Measurements from ENCODE around the gene SMIM9.

The SMIM9 gene

DNA sequence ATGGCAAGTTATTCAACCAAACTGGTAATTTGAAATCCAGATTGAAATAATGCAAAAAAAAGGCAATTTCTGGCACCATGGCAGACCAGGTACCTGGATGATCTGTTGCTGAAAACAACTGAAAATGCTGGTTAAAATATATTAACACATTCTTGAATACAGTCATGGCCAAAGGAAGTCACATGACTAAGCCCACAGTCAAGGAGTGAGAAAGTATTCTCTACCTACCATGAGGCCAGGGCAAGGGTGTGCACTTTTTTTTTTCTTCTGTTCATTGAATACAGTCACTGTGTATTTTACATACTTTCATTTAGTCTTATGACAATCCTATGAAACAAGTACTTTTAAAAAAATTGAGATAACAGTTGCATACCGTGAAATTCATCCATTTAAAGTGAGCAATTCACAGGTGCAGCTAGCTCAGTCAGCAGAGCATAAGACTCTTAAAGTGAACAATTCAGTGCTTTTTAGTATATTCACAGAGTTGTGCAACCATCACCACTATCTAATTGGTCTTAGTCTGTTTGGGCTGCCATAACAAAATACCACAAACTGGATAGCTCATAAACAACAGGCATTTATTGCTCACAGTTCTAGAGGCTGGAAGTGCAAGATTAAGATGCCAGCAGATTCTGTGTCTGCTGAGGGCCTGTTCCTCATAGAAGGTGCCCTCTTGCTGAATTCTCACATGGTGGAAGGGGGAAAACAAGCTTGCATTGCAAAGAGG, 24.4 kb downstream of the SMIM9 start:
- WGBS, 2 donors (ENCODE audit: extremely low coverage in 2 of 2, insufficient read length in 2 of 2, insufficient replicate concordance in 1 of 2), result no CpG with 5 or more reads among the region's 1 CpG
- H3K14ac ChIP-seq (ENCODE audit: low read length), result no peak overlapping the region
- peaks cover 0 to 76% (median 7%) of the 10 kb centered on the region in 3 experiments for H3K27me3 ChIP-seq (ENCODE audit: control insufficient read depth in 3 of 3, insufficient read depth in 3 of 3, low read depth in 1 of 3, low read length in 3 of 3)
- H2BK12ac ChIP-seq (ENCODE audit: low read length), result no peak overlapping the region
- no peaks in the 10 kb centered on the region for H3K36me3 ChIP-seq (replicated peaks in 1 of 2; ENCODE audit: control insufficient read depth in 2 of 2, insufficient read depth in 2 of 2, low read length in 2 of 2)
- H4K91ac ChIP-seq (ENCODE audit: low read depth, low read length, poor library complexity), result no peak overlapping the region
- no peak overlapping the region for H2BK15ac ChIP-seq (ENCODE audit: low read length)
- no peak overlapping the region for H2AK5ac ChIP-seq (ENCODE audit: low read depth, low read length)
- no peak overlapping the region for H3K9ac ChIP-seq (ENCODE audit: low read depth, low read length, poor library complexity)
- no peak overlapping the region for H3K4me2 ChIP-seq (ENCODE audit: insufficient read depth, low read length, poor library complexity, severe bottlenecking)
- no peaks in the 10 kb centered on the region for H3K4me1 ChIP-seq (ENCODE audit: control insufficient read depth in 2 of 2, insufficient read depth in 1 of 2, low read depth in 1 of 2, low read length in 2 of 2)
- H3K4me3 ChIP-seq (ENCODE audit: low read length in 2 of 2), result no peak overlapping the region
- H3K18ac ChIP-seq (ENCODE audit: low read length), result no peak overlapping the region
- no peak overlapping the region for H4K8ac ChIP-seq (ENCODE audit: low read depth, low read length)
- no peak overlapping the region for H3K4ac ChIP-seq (ENCODE audit: low read length)
- DNase-seq (ENCODE audit: low spot score), result no peak
- no peak overlapping the region for H3K27ac ChIP-seq (replicated peaks; ENCODE audit: low read length)
- no peak overlapping the region for H2BK5ac ChIP-seq (ENCODE audit: low read length)
- H3K23ac ChIP-seq (ENCODE audit: low read depth, low read length, poor library complexity), result no peak overlapping the region
- no peak overlapping the region for H2BK120ac ChIP-seq (ENCODE audit: low read depth, low read length)
- H3K9me3 ChIP-seq (replicated peaks in 1 of 2; ENCODE audit: control insufficient read depth in 2 of 2, insufficient read depth in 1 of 2, low read depth in 1 of 2, low read length in 2 of 2), result peaks cover 0 to 19% of the 10 kb centered on the region in 2 donors
- H2AFZ ChIP-seq (ENCODE audit: low read length), result no peak overlapping the region
- H3K79me1 ChIP-seq (ENCODE audit: low read depth, low read length), result no peaks in the 10 kb centered on the region

- no CpG with 5 or more reads among the region's 5 CpGs for WGBS, 2 donors (ENCODE audit: extremely low coverage in 2 of 2, insufficient read length in 2 of 2, insufficient replicate concordance in 1 of 2)
- Histone ChIP-seq H3K4me3 (ENCODE audit: low read length in 2 of 2) (no peak overlapping the region), H3K27me3 (ENCODE audit: control insufficient read depth in 3 of 3, insufficient read depth in 3 of 3, low read depth in 1 of 3, low read length in 3 of 3) (peaks cover 0 to 83% (median 33%) of the 10 kb centered on the region in 3 experiments), H3K4me1 (ENCODE audit: control insufficient read depth in 2 of 2, insufficient read depth in 1 of 2, low read depth in 1 of 2, low read length in 2 of 2) (no peaks in the 10 kb centered on the region), H2AK5ac (ENCODE audit: low read depth, low read length) (no peak overlapping the region), H4K91ac (ENCODE audit: low read depth, low read length, poor library complexity) (no peak overlapping the region), H3K4me2 (ENCODE audit: insufficient read depth, low read length, poor library complexity, severe bottlenecking) (no peak overlapping the region), H3K4ac (ENCODE audit: low read length) (no peak overlapping the region), H3K14ac (ENCODE audit: low read length) (no peak overlapping the region), H2BK12ac (ENCODE audit: low read length) (no peak overlapping the region), H3K23ac (ENCODE audit: low read depth, low read length, poor library complexity) (no peak overlapping the region), H3K9ac (ENCODE audit: low read depth, low read length, poor library complexity) (no peak overlapping the region), H3K79me1 (ENCODE audit: low read depth, low read length) (no peaks in the 10 kb centered on the region), H3K18ac (ENCODE audit: low read length) (no peak overlapping the region), H2BK5ac (ENCODE audit: low read length) (no peak overlapping the region), H2BK120ac (ENCODE audit: low read depth, low read length) (no peak overlapping the region), H3K9me3 (replicated peaks in 1 of 2; ENCODE audit: control insufficient read depth in 2 of 2, insufficient read depth in 1 of 2, low read depth in 1 of 2, low read length in 2 of 2) (peaks cover 0 to 19% of the 10 kb centered on the region in 2 donors), H3K27ac (replicated peaks; ENCODE audit: low read length) (no peak overlapping the region), H2AFZ (ENCODE audit: low read length) (no peak overlapping the region), H2BK15ac (ENCODE audit: low read length) (no peak overlapping the region), H4K8ac (ENCODE audit: low read depth, low read length) (no peak overlapping the region), H3K36me3 (replicated peaks in 1 of 2; ENCODE audit: control insufficient read depth in 2 of 2, insufficient read depth in 2 of 2, low read length in 2 of 2) (no peaks in the 10 kb centered on the region)
- no peak for DNase-seq (ENCODE audit: low spot score)
Measured at GRCh38 chrX:154806837-154807501, 27.5 kb downstream of the SMIM9 start.

DNA sequence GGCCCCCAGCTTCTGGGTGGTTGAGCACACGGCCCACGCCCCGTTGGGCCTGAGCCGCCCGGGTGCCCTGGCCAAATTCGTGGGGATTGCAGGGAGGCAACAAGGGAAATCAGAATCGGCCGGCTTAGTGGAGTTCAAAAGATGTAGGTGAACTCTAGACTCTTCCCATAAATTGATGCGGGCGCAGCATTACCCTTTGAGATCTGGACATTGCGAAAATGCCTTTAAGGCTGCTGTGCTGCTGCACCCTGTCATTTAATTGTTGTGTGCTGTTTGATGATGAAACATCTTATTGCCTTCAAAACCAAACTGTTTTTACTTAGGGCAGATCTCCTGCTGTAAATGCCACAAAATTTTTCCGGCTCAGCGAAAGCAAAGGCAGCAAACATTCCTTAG, 28.8 kb downstream of the SMIM9 start:
- no CpG with 5 or more reads among the region's 13 CpGs for WGBS, 2 donors (ENCODE audit: extremely low coverage in 2 of 2, insufficient read length in 2 of 2, insufficient replicate concordance in 1 of 2)
- Histone ChIP-seq H3K4me1 (ENCODE audit: control insufficient read depth in 2 of 2, insufficient read depth in 1 of 2, low read depth in 1 of 2, low read length in 2 of 2) (no peaks in the 10 kb centered on the region), H3K14ac (ENCODE audit: low read length) (no peak overlapping the region), H3K4me2 (ENCODE audit: insufficient read depth, low read length, poor library complexity, severe bottlenecking) (peak overlapping the region; percentile 77), H3K36me3 (replicated peaks in 1 of 2; ENCODE audit: control insufficient read depth in 2 of 2, insufficient read depth in 2 of 2, low read length in 2 of 2) (no peaks in the 10 kb centered on the region), H3K4ac (ENCODE audit: low read length) (no peak overlapping the region), H4K8ac (ENCODE audit: low read depth, low read length) (no peak overlapping the region), H3K18ac (ENCODE audit: low read length) (no peak overlapping the region), H3K9me3 (replicated peaks in 1 of 2; ENCODE audit: control insufficient read depth in 2 of 2, insufficient read depth in 1 of 2, low read depth in 1 of 2, low read length in 2 of 2) (peaks cover 0 to 19% of the 10 kb centered on the region in 2 donors), H2BK15ac (ENCODE audit: low read length) (no peak overlapping the region), H2BK5ac (ENCODE audit: low read length) (no peak overlapping the region), H3K4me3 (ENCODE audit: low read length in 2 of 2) (peak overlapping the region; percentile 39 to 53), H3K23ac (ENCODE audit: low read depth, low read length, poor library complexity) (no peak overlapping the region), H2BK12ac (ENCODE audit: low read length) (no peak overlapping the region), H3K27ac (replicated peaks; ENCODE audit: low read length) (no peak overlapping the region), H2AFZ (ENCODE audit: low read length) (peak overlapping the region; percentile 74), H3K27me3 (ENCODE audit: control insufficient read depth in 3 of 3, insufficient read depth in 3 of 3, low read depth in 1 of 3, low read length in 3 of 3) (peaks cover 0 to 81% (median 42%) of the 10 kb centered on the region in 3 experiments), H2BK120ac (ENCODE audit: low read depth, low read length) (no peak overlapping the region), H2AK5ac (ENCODE audit: low read depth, low read length) (no peak overlapping the region), H3K79me1 (ENCODE audit: low read depth, low read length) (no peaks in the 10 kb centered on the region), H3K9ac (ENCODE audit: low read depth, low read length, poor library complexity) (no peak overlapping the region), H4K91ac (ENCODE audit: low read depth, low read length, poor library complexity) (no peak overlapping the region)
- no peak for DNase-seq (ENCODE audit: low spot score)

DNA sequence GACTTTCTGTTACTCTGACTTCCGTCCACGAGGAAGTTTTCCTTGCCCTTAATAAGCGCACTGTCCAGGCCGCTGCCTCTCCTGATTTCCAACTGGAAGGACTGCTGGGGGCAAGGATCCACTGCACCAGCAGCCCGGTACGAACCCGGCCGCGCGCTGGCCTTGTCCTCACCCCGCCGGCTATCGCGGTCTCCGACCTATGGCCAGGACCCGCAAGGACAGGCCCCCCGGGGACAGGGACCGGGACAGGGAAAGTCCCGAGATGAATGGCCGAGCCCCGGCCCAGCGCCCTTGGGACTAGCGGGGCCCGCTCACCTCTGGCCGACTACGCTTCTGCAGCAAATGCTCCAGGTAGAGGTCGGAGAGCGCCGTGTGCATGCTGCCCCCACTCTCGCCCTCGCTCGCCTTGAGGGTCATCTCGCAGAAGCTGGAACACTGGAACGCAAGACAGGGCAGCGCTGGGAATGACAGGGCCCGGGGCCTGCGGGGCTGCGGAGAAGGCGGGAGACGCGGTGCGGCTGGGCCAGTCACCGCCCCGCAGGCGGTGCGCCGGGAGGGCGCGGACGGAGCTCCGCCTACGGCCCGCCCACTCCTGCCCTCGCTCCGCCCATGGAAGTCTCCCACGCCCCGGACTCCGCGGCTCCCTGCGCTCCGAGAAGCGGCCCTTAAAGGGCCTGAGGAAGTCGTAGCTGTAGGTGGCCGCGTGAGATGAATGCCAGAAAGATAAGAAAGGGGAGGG, 29.3 kb downstream of the SMIM9 start, which contains the start of gene MPP1:
Gene MPP1 (minus strand): TSS at position 529 of the 739 bp plus-strand sequence. CDS start 112 bp downstream, at position 417.
- Histone ChIP-seq H3K23ac (ENCODE audit: low read depth, low read length, poor library complexity) (no peak within 1 kb of the TSS), H3K4me3 (ENCODE audit: low read length in 2 of 2) (peak within 1 kb of the TSS; percentile 39 to 76), H3K14ac (ENCODE audit: low read length) (peak within 1 kb of the TSS; percentile 63), H3K36me3 (replicated peaks in 1 of 2; ENCODE audit: control insufficient read depth in 2 of 2, insufficient read depth in 2 of 2, low read length in 2 of 2) (no peaks in the 10 kb centered on the region), H2AK5ac (ENCODE audit: low read depth, low read length) (no peak within 1 kb of the TSS), H3K18ac (ENCODE audit: low read length) (peak within 1 kb of the TSS; percentile 38), H4K8ac (ENCODE audit: low read depth, low read length) (no peak within 1 kb of the TSS), H3K4me1 (ENCODE audit: control insufficient read depth in 2 of 2, insufficient read depth in 1 of 2, low read depth in 1 of 2, low read length in 2 of 2) (peaks cover 3 to 4% of the 10 kb centered on the region in 2 donors), H2BK12ac (ENCODE audit: low read length) (no peak within 1 kb of the TSS), H3K4ac (ENCODE audit: low read length) (no peak within 1 kb of the TSS), H3K27ac (replicated peaks; ENCODE audit: low read length) (no peak within 1 kb of the TSS), H3K9ac (ENCODE audit: low read depth, low read length, poor library complexity) (peak within 1 kb of the TSS; percentile 50), H3K9me3 (replicated peaks in 1 of 2; ENCODE audit: control insufficient read depth in 2 of 2, insufficient read depth in 1 of 2, low read depth in 1 of 2, low read length in 2 of 2) (peaks cover 0 to 19% of the 10 kb centered on the region in 2 donors), H3K27me3 (ENCODE audit: control insufficient read depth in 3 of 3, insufficient read depth in 3 of 3, low read depth in 1 of 3, low read length in 3 of 3) (peaks cover 0 to 81% (median 44%) of the 10 kb centered on the region in 3 experiments), H2BK15ac (ENCODE audit: low read length) (no peak within 1 kb of the TSS), H3K4me2 (ENCODE audit: insufficient read depth, low read length, poor library complexity, severe bottlenecking) (peak within 1 kb of the TSS; percentile 77), H2BK5ac (ENCODE audit: low read length) (no peak within 1 kb of the TSS), H3K79me1 (ENCODE audit: low read depth, low read length) (no peaks in the 10 kb centered on the region), H2BK120ac (ENCODE audit: low read depth, low read length) (no peak within 1 kb of the TSS), H4K91ac (ENCODE audit: low read depth, low read length, poor library complexity) (no peak within 1 kb of the TSS), H2AFZ (ENCODE audit: low read length) (peak within 1 kb of the TSS; percentile 74)
- DNase-seq (ENCODE audit: low spot score), result peak; percentile 53
- WGBS, 2 donors (ENCODE audit: extremely low coverage in 2 of 2, insufficient read length in 2 of 2, insufficient replicate concordance in 1 of 2), result no CpG with 5 or more reads among the region's 65 CpGs

Data from neuronal stem cell (in vitro differentiated cells).